ENCODE results near the gene SORBS1.

Gene SORBS1

DNA sequence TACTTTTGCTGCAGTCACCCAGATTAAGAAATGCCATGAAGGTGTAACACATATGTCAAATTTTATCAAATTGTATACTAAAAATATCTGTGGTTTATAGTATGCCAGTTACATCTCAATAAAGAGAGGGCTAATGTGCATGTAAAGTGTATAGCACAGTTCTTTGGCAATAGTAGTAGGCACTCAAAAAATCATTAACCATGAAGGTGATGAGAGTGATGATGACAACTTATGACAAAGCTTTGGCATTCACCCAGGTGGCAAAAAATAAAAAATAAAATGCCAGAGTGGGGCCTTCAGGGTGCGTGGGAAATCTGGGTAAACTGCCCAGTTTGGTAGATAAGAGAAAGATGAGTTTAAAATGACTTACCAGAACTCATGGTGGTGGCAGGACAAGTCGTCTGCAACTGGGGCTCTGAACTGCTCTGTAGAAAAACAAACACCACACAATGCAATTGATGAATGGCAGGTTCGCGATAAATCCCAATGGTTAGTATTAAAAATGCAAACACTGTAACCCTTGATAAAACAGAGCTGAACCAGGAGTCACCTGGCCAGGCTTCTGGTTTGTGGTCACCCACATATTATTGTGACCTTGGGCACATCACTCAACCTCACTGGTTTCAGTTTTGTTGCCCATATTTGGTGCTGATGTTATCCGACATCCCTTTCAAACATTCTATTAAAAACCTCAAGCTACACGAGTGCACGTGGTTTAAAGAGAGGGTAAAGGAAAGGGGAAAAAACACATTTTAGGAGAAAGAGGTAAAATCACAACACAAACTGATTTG, 120.2 kb downstream of the SORBS1 start:
- Histone ChIP-seq H3K9me3 (ENCODE audit: control insufficient read depth in 2 of 2, low read length in 2 of 2) (no peaks in the 10 kb centered on the region), H3K4me3 (ENCODE audit: low read length in 2 of 2) (no peak overlapping the region), H3K4me1 (ENCODE audit: control insufficient read depth, insufficient read depth, low read length) (peaks cover 80% of the 10 kb centered on the region), H3K9ac (ENCODE audit: low read length in 2 of 2) (peak overlapping the region in 1 of 2 donors; percentile 4), H3K27ac (ENCODE audit: low read length) (peak overlapping the region; percentile 85), H3K36me3 (ENCODE audit: control insufficient read depth in 2 of 2, insufficient read depth in 2 of 2, low read length in 2 of 2) (peaks cover 15 to 32% of the 10 kb centered on the region in 2 donors), H3K27me3 (ENCODE audit: control insufficient read depth in 1 of 2, insufficient read depth in 2 of 2, low read length in 2 of 2) (no peaks in the 10 kb centered on the region)

DNA sequence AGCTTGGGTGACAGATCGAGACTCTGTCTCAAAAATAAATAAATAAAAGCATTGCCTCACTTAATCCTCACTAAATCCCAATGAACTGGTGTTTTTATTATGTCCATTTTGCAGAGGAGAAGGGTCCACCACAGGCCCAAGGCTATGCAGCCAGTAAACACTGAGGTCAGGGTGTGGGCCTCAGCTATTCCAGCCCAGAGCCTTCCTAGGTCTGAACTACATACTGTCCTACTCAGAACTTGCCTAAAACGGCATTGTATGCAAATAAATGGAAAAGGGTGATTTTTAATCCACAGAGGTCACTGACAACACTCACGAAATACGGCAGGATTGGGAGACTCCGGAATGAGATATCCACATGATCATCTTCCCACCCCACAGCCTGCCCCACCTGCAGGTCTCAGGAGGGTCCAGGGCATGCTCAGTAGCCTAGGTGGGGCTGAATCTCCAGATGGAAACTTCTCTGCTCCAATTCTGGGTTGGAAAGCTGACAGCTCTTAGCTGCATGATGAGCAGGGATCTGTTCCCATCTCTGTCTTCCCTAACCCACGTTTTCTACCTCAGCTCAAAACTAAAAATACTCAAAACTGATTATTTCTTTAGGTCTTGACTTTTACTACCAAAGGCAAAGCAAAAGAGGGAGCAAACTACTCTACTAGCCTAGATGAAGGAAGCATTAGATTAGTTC, 121.0 kb downstream of the SORBS1 start:
- peaks cover 22 to 39% of the 10 kb centered on the region in 2 donors for H3K36me3 ChIP-seq (ENCODE audit: control insufficient read depth in 2 of 2, insufficient read depth in 2 of 2, low read length in 2 of 2)
- peak overlapping the region; percentile 85 for H3K27ac ChIP-seq (ENCODE audit: low read length)
- no peaks in the 10 kb centered on the region for H3K9me3 ChIP-seq (ENCODE audit: control insufficient read depth in 2 of 2, low read length in 2 of 2)
- no peaks in the 10 kb centered on the region for H3K27me3 ChIP-seq (ENCODE audit: control insufficient read depth in 1 of 2, insufficient read depth in 2 of 2, low read length in 2 of 2)
- H3K4me3 ChIP-seq (ENCODE audit: low read length in 2 of 2), result peak overlapping the region in 1 of 2 donors; percentile 29
- H3K9ac ChIP-seq (ENCODE audit: low read length in 2 of 2), result no peak overlapping the region
- peaks cover 80% of the 10 kb centered on the region for H3K4me1 ChIP-seq (ENCODE audit: control insufficient read depth, insufficient read depth, low read length)

DNA sequence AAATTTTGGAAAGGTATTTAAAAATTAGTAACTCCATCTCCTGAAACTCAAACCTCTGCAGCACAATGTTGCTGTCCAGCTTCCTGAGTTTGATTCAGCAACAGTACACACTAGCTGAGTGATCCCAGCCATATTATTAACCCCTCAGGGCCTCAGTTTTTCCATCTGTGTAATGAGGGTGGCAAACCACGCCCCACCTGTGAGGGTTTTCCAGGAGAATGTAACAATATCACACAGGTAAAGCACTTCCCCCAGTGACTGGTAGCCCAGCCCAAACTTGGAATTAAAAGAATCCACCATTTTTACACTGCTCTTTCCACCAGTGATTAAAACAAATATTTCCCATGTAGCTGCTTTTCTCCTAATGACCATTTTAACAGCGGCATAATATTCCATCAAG, 122.4 kb downstream of the SORBS1 start:
- H3K9ac ChIP-seq (ENCODE audit: low read length in 2 of 2), result peak overlapping the region in 1 of 2 donors; percentile 2
- peaks cover 88% of the 10 kb centered on the region for H3K4me1 ChIP-seq (ENCODE audit: control insufficient read depth, insufficient read depth, low read length)
- peak overlapping the region; percentile 85 for H3K27ac ChIP-seq (ENCODE audit: low read length)
- no peaks in the 10 kb centered on the region for H3K27me3 ChIP-seq (ENCODE audit: control insufficient read depth in 1 of 2, insufficient read depth in 2 of 2, low read length in 2 of 2)
- H3K4me3 ChIP-seq (ENCODE audit: low read length in 2 of 2), result no peak overlapping the region
- peaks cover 22 to 43% of the 10 kb centered on the region in 2 donors for H3K36me3 ChIP-seq (ENCODE audit: control insufficient read depth in 2 of 2, insufficient read depth in 2 of 2, low read length in 2 of 2)
- no peaks in the 10 kb centered on the region for H3K9me3 ChIP-seq (ENCODE audit: control insufficient read depth in 2 of 2, low read length in 2 of 2)

DNA sequence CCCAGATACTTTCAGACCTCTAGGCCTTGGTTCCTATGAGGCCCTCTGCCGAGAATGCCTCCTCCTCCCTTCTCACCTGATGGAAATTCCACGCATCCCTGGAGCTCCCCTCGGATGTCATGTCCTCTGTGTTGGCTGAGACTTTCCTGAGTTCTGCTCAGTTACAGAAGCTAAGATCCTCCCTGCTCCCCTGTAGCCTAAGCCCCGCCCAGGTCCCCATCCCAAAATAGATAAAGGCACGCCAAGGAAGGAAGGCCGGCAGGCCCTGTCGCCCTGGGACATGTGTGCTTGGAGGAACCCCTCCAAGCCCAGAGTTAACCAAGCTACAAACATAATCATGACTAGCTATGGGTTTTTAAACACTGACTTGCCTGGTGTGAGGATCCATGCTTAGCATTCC, 123.5 kb downstream of the SORBS1 start:
- peaks cover 94% of the 10 kb centered on the region for H3K4me1 ChIP-seq (ENCODE audit: control insufficient read depth, insufficient read depth, low read length)
- peak overlapping the region in 1 of 2 donors; percentile 13 for H3K9ac ChIP-seq (ENCODE audit: low read length in 2 of 2)
- peak overlapping the region; percentile 85 for H3K27ac ChIP-seq (ENCODE audit: low read length)
- H3K36me3 ChIP-seq (ENCODE audit: control insufficient read depth in 2 of 2, insufficient read depth in 2 of 2, low read length in 2 of 2), result peaks cover 22 to 46% of the 10 kb centered on the region in 2 donors
- H3K27me3 ChIP-seq (ENCODE audit: control insufficient read depth in 1 of 2, insufficient read depth in 2 of 2, low read length in 2 of 2), result no peaks in the 10 kb centered on the region
- no peaks in the 10 kb centered on the region for H3K9me3 ChIP-seq (ENCODE audit: control insufficient read depth in 2 of 2, low read length in 2 of 2)
- no peak overlapping the region for H3K4me3 ChIP-seq (ENCODE audit: low read length in 2 of 2)

GRCh38 chr10:95435548-95436279, 125.5 kb downstream of the SORBS1 start:
- peaks cover 29 to 58% of the 10 kb centered on the region in 2 donors for H3K36me3 ChIP-seq (ENCODE audit: control insufficient read depth in 2 of 2, insufficient read depth in 2 of 2, low read length in 2 of 2)
- H3K4me3 ChIP-seq (ENCODE audit: low read length in 2 of 2), result peak overlapping the region in 1 of 2 donors; percentile 35
- H3K27ac ChIP-seq (ENCODE audit: low read length), result peak overlapping the region; percentile 85

DNA sequence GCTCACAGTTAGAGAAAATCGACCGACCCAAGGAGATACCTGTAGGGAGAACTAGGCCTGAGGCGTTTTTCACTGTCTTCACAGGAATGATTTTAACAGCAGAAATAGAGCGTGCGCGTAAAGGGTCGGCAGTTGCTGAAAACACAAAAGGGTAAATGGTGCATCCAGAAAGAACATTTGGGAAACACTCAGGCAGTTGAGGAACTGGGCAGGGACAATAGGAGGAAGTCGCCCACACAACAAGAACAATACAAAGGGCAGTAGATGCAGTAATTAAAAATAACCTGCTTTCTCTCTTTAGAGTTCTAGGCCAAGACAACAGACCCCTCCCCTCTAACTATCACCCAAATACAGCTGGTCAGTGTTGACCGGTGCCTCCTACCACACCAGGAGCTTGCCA, 126.6 kb downstream of the SORBS1 start:
- H3K4me3 ChIP-seq (ENCODE audit: low read length in 2 of 2), result peak overlapping the region in 1 of 2 donors; percentile 22
- peak overlapping the region; percentile 18 to 51 for H3K9ac ChIP-seq (ENCODE audit: low read length in 2 of 2)

More at GRCh38 chr10:95435548-95436279, 125.5 kb downstream of the SORBS1 start:
- peak overlapping the region; percentile 18 to 42 for H3K9ac ChIP-seq (ENCODE audit: low read length in 2 of 2)
- no peaks in the 10 kb centered on the region for H3K9me3 ChIP-seq (ENCODE audit: control insufficient read depth in 2 of 2, low read length in 2 of 2)
- H3K4me1 ChIP-seq (ENCODE audit: control insufficient read depth, insufficient read depth, low read length), result peaks cover 94% of the 10 kb centered on the region
- no peaks in the 10 kb centered on the region for H3K27me3 ChIP-seq (ENCODE audit: control insufficient read depth in 1 of 2, insufficient read depth in 2 of 2, low read length in 2 of 2)

DNA sequence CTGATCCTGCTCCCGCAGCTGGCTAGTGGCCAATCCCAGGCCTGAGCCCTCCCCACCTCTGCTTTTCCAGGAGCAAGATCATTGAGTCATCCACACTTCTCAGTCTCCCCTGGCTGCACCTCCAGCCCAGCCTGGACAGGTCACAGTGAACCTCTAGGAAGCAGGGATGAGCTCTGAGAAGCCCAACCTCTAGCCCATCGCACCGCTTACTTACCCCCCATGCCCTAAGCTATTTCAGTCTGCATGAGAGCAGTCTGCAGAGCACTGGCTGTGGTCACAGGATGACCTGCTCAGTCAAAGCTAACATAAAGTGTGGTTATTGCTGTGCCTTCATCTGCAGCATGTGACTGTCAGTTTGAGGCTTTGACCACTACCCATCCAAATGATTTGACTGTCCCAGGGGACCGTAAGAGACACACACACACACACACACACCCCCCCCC, 129.2 kb downstream of the SORBS1 start:
- Histone ChIP-seq H3K27ac (ENCODE audit: low read length) (peak overlapping the region; percentile 78), H3K4me3 (ENCODE audit: low read length in 2 of 2) (no peak overlapping the region), H3K9me3 (ENCODE audit: control insufficient read depth in 2 of 2, low read length in 2 of 2) (no peaks in the 10 kb centered on the region), H3K27me3 (ENCODE audit: control insufficient read depth in 1 of 2, insufficient read depth in 2 of 2, low read length in 2 of 2) (no peaks in the 10 kb centered on the region), H3K9ac (ENCODE audit: low read length in 2 of 2) (peak overlapping the region in 1 of 2 donors; percentile 8), H3K4me1 (ENCODE audit: control insufficient read depth, insufficient read depth, low read length) (peaks cover 87% of the 10 kb centered on the region), H3K36me3 (ENCODE audit: control insufficient read depth in 2 of 2, insufficient read depth in 2 of 2, low read length in 2 of 2) (peaks cover 39 to 52% of the 10 kb centered on the region in 2 donors)

More for the DNA sequence above, 126.6 kb downstream of the SORBS1 start:
- Histone ChIP-seq H3K36me3 (ENCODE audit: control insufficient read depth in 2 of 2, insufficient read depth in 2 of 2, low read length in 2 of 2) (peaks cover 32 to 53% of the 10 kb centered on the region in 2 donors), H3K27me3 (ENCODE audit: control insufficient read depth in 1 of 2, insufficient read depth in 2 of 2, low read length in 2 of 2) (no peaks in the 10 kb centered on the region), H3K4me1 (ENCODE audit: control insufficient read depth, insufficient read depth, low read length) (peaks cover 92% of the 10 kb centered on the region), H3K27ac (ENCODE audit: low read length) (peak overlapping the region; percentile 85), H3K9me3 (ENCODE audit: control insufficient read depth in 2 of 2, low read length in 2 of 2) (no peaks in the 10 kb centered on the region)

DNA sequence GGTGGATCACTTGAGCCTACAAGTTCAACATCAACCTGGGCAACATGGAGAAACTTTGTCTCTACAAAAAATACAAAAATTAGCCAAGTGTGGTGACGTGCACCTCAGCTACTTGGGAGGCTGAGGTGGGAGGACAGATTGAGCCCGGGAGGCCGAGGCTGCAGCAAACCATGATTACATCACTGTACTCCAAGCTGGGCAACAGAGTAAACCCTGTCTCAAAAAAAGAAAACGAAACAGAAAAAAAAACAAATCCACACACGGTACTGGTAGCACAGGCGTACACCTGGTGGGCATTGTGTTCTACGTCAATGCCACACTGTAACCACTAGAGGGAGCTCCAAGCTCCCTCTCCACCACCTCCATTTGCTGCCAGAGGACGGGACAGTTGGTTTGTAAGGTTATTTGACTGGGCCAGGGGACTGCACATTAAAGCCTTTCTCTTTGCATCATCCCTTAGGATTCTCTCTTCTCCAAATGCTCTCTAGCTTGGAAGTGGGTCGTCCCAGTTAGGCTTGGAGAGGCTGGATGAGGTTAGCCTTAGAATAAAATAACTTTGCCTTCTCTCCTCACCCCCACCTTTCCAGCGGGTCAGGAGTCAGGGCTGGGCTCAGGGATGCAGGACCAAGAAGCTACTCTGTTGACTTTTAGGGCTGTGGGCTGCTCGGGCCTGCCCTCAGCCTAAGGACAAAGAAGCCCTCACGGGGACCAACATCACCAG, 130.8 kb downstream of the SORBS1 start:
- Histone ChIP-seq H3K9ac (ENCODE audit: low read length in 2 of 2) (no peak overlapping the region), H3K9me3 (ENCODE audit: control insufficient read depth in 2 of 2, low read length in 2 of 2) (no peaks in the 10 kb centered on the region), H3K27ac (ENCODE audit: low read length) (peak overlapping the region; percentile 78), H3K27me3 (ENCODE audit: control insufficient read depth in 1 of 2, insufficient read depth in 2 of 2, low read length in 2 of 2) (no peaks in the 10 kb centered on the region), H3K36me3 (ENCODE audit: control insufficient read depth in 2 of 2, insufficient read depth in 2 of 2, low read length in 2 of 2) (peaks cover 36 to 45% of the 10 kb centered on the region in 2 donors), H3K4me3 (ENCODE audit: low read length in 2 of 2) (peak overlapping the region in 1 of 2 donors; percentile 8), H3K4me1 (ENCODE audit: control insufficient read depth, insufficient read depth, low read length) (peaks cover 82% of the 10 kb centered on the region)

DNA sequence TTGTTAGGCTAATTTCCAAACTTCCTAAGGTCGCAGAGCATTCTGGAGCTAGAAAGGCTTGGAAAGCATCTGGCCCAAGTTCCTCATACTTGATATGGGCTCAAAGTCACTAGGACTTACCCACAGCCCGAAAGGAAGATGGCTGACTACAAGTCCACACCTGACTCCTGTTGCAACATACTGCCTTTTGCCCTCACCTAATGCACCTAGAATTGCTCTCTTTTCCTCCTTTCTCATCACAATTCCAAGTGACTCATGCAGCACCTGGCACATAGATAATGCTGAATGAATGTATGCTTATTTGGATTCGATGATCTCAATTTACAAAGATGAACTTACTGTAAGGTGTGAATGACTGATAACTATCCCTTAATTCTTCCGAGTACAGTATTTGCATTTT, 131.5 kb downstream of the SORBS1 start:
- Histone ChIP-seq H3K27ac (ENCODE audit: low read length) (peak overlapping the region; percentile 78), H3K4me1 (ENCODE audit: control insufficient read depth, insufficient read depth, low read length) (peaks cover 78% of the 10 kb centered on the region), H3K36me3 (ENCODE audit: control insufficient read depth in 2 of 2, insufficient read depth in 2 of 2, low read length in 2 of 2) (peaks cover 38 to 49% of the 10 kb centered on the region in 2 donors), H3K27me3 (ENCODE audit: control insufficient read depth in 1 of 2, insufficient read depth in 2 of 2, low read length in 2 of 2) (no peaks in the 10 kb centered on the region), H3K9ac (ENCODE audit: low read length in 2 of 2) (peak overlapping the region in 1 of 2 donors; percentile 8), H3K4me3 (ENCODE audit: low read length in 2 of 2) (no peak overlapping the region), H3K9me3 (ENCODE audit: control insufficient read depth in 2 of 2, low read length in 2 of 2) (no peaks in the 10 kb centered on the region)

DNA sequence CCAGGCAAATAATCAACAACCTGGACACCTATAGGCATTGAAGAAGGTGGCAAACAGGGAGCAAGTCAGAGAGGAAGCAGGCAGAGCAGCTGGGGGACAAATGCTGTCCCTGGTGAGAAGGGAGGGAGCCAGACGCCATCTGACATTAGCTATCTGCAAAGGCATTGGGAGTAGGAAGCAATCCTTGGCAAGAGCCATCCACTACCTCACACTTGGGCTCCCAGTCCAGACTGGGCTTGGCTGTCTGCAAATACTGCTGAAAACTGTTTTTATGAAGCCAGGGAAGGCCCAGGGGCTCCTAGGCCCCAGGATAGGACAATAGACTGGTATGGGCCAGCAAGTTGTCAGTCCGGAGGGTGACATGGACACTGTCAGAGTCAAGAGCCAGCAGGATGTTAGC, 132.5 kb downstream of the SORBS1 start:
- no peak overlapping the region for H3K4me3 ChIP-seq (ENCODE audit: low read length in 2 of 2)
- H3K27ac ChIP-seq (ENCODE audit: low read length), result peak overlapping the region; percentile 76
- peak overlapping the region in 1 of 2 donors; percentile 36 for H3K9ac ChIP-seq (ENCODE audit: low read length in 2 of 2)
- H3K27me3 ChIP-seq (ENCODE audit: control insufficient read depth in 1 of 2, insufficient read depth in 2 of 2, low read length in 2 of 2), result no peaks in the 10 kb centered on the region
- peaks cover 43 to 52% of the 10 kb centered on the region in 2 donors for H3K36me3 ChIP-seq (ENCODE audit: control insufficient read depth in 2 of 2, insufficient read depth in 2 of 2, low read length in 2 of 2)
- H3K9me3 ChIP-seq (ENCODE audit: control insufficient read depth in 2 of 2, low read length in 2 of 2), result no peaks in the 10 kb centered on the region
- peaks cover 77% of the 10 kb centered on the region for H3K4me1 ChIP-seq (ENCODE audit: control insufficient read depth, insufficient read depth, low read length)

Measured in stomach smooth muscle (tissue), 2 donors.